Ovary (tissue), 9 donors: ENCODE measurements around the gene FBP1. TPM values are rescaled to one million over a fixed set of nuclear protein-coding genes. Genes with fewer than 3 reads are reported as not detected.

Source experiments
- DNase-seq, 5 donors: peaks; one replicate each; pipeline ENCODE4 v3.0.0-alpha.2; 2019 to 2020
- H3K27ac ChIP-seq, 2 donors: fragments of 200-600 bp; one replicate each; pipeline versions ENCODE4 v1.5.1 to v1.8.0; 2019 to 2022
- H3K27me3 ChIP-seq: fragments of 200-600 bp; one replicate; pipeline ENCODE4 v1.8.0; 2022
- H3K36me3 ChIP-seq: fragments of 200-600 bp; sonication (generic); one replicate; pipeline ENCODE4 v1.5.1; 2019
- H3K4me1 ChIP-seq: one replicate; pipeline ENCODE4 v1.8.1; 2013; ENCODE audit warnings: mild to moderate bottlenecking, moderate library complexity; ENCODE audit not compliant: insufficient read depth
- H3K4me3 ChIP-seq: fragments of 200-600 bp; sonication (generic); one replicate; pipeline ENCODE4 v1.5.1; 2017
- H3K9me3 ChIP-seq, 2 donors: fragments of 200-600 bp in 1 of 2; sonication (generic) in 1 of 2; one replicate each; pipeline versions ENCODE4 v1.5.1 to v1.8.1; 2013 to 2019; ENCODE audit warnings: mild to moderate bottlenecking in 1 of 2, moderate library complexity in 1 of 2
- CTCF ChIP-seq, 3 donors: fragments of 450-650 bp in 2 of 3; fragments of 200-600 bp in 1 of 3; IDR thresholded peaks; one replicate each; pipeline versions ENCODE4 v1.5.1 to v1.8.0; 2016 to 2022; ENCODE audit warnings: antibody characterized with exemption in 3 of 3, mild to moderate bottlenecking in 1 of 3
- EP300 ChIP-seq: sonication (generic); formaldehyde crosslinking; IDR thresholded peaks from one replicate; pipeline ENCODE4 v1.6.1; 2017; ENCODE audit warnings: antibody characterized with exemption
- POLR2A ChIP-seq: fragments of 450-650 bp; IDR thresholded peaks from one replicate; pipeline ENCODE4 v1.6.1; 2017; ENCODE audit warnings: antibody characterized with exemption, mild to moderate bottlenecking, moderate library complexity
- WGBS, 3 donors: extraction: QIAGEN DNeasy Blood & Tissue Kit in 1 of 3; methylation state at CpG; one replicate each; pipeline versions ENCODE4 v1.1.5 to v1.1.7; 2013 to 2017; 5-methylcytosine and 5-hydroxymethylcytosine counted together
- intact Hi-C, 4 donors: fragments of 100-400 bp; cut with DNase I; formaldehyde crosslinking; loops; one replicate each; pipeline versions ENCODE4 v1.11.0 to v1.15.1; 2022 to 2023
- polyA plus RNA-seq, 2 donors: library from polyadenylated mRNA; stranded (reverse); fragments of 200-250 nt in 1 of 2; fragments of 350-450 nt in 1 of 2; fragmentation: Illumina TruSeq in 1 of 2; extraction: RNeasy Lipid Tissue Mini Kit (QIAGEN cat#74804) in 1 of 2; gene quantifications; one replicate each; pipeline ENCODE4 v1.2.3, GENCODE V29; 2013 to 2014
- total RNA-seq, 7 donors: library from RNA; depleted of rRNA in 2 of 7; stranded (reverse); fragments of >200 nt in 2 of 7; fragmentation: NEBNext Ultra II Directional in 3 of 7; extraction: Animal tissue kit (Norgen Biotek cat#: 25700) in 3 of 7; gene quantifications; one replicate each; pipeline versions ENCODE4 v1.1.0 to v1.2.4, GENCODE V29; 2016 to 2023
- donor health status: DM: no; HTN: no; CAD: no; lungs with moderate emphysema.
- donor health status: DM: no; HTN: no; CAD: no.
- donor health status: Bipolar disorder and iron deficiency.
- donor health status: DM: yes; HTN: yes; CAD: no.
- donor health status: DM: no; HTN: no; CAD: no.
- donor health status: DM: yes; HTN: yes; CAD: no.

The FBP1 gene
- total and polyA plus RNA-seq, 9 donors = 0.30 to 16.9 (median 2.9) TPM

GRCh38 chr9:94576131-94576530 lies 63.2 kb downstream of the FBP1 start:
- Histone ChIP-seq H3K36me3 (no peaks in the 10 kb centered on the region), H3K4me1 (no peaks in the 10 kb centered on the region), H3K4me3 (no peak overlapping the region), H3K27me3 (no peaks in the 10 kb centered on the region), H3K27ac (no peak overlapping the region), H3K9me3 (no peaks in the 10 kb centered on the region)
- TF ChIP-seq EP300 (no peak), POLR2A (no peak), CTCF (IDR thresholded peaks at IDR 0.05) (no peak)
- intact Hi-C loops = no loop called here
- WGBS, 3 donors = 76 to 88% (median 81%) methylated on average over 2 of the region's 2 CpGs
- DNase-seq = no peak

- DNase-seq = no peak
- H3K36me3 ChIP-seq = no peaks in the 10 kb centered on the region
- intact Hi-C loops = no loop called here
- H3K27ac ChIP-seq = no peak overlapping the region
- WGBS, 3 donors = 86 to 89% (median 88%) methylated on average over 17 of the region's 17 CpGs
- H3K27me3 ChIP-seq = no peaks in the 10 kb centered on the region
- H3K9me3 ChIP-seq = no peaks in the 10 kb centered on the region
- TF ChIP-seq EP300 (no peak), POLR2A (no peak), CTCF (IDR thresholded peaks at IDR 0.05) (no peak)
- no peak overlapping the region for H3K4me3 ChIP-seq
- no peaks in the 10 kb centered on the region for H3K4me1 ChIP-seq
Observed at GRCh38 chr9:94568972-94569712, 70.2 kb downstream of the FBP1 start.

- H3K27me3 ChIP-seq = no peaks in the 10 kb centered on the region
- TF ChIP-seq EP300 (no peak), POLR2A (no peak), CTCF (IDR thresholded peaks at IDR 0.05) (no peak)
- no peak for DNase-seq
- no peaks in the 10 kb centered on the region for H3K4me1 ChIP-seq
- no peak overlapping the region for H3K27ac ChIP-seq
- intact Hi-C loops = no loop called here
- H3K4me3 ChIP-seq = no peak overlapping the region
- H3K9me3 ChIP-seq = no peaks in the 10 kb centered on the region
- no peaks in the 10 kb centered on the region for H3K36me3 ChIP-seq
- 75 to 87% (median 77%) methylated on average over 3 of the region's 3 CpGs for WGBS, 3 donors
Observed at GRCh38 chr9:94568250-94568889, 70.9 kb downstream of the FBP1 start.

- DNase-seq = no peak
- no peaks in the 10 kb centered on the region for H3K4me1 ChIP-seq
- H3K27ac ChIP-seq = no peak overlapping the region
- no peaks in the 10 kb centered on the region for H3K27me3 ChIP-seq
- H3K36me3 ChIP-seq = no peaks in the 10 kb centered on the region
- intact Hi-C loops = no loop called here
- TF ChIP-seq POLR2A = no peak
- no peak for TF ChIP-seq CTCF (IDR thresholded peaks at IDR 0.05)
- no peak for TF ChIP-seq EP300
- H3K9me3 ChIP-seq = no peaks in the 10 kb centered on the region
- 88 to 91% (median 88%) methylated on average over 2 of the region's 2 CpGs for WGBS, 3 donors
- no peak overlapping the region for H3K4me3 ChIP-seq
Observed at GRCh38 chr9:94567271-94567670, 72.0 kb downstream of the FBP1 start.
